Heart left ventricle (tissue), 16 donors: Measurements from ENCODE around the gene SNX19. TPM values are rescaled to one million over a fixed set of nuclear protein-coding genes. Genes with fewer than 3 reads are reported as not detected.

Experiments
- ATAC-seq, 4 donors: fragments of 200-7000 bp; cut with Tn5 transposase; one replicate each; pipeline ENCODE4 v1.9.1; 2020 to 2022; ENCODE audit warnings: moderate library complexity in 4 of 4, mild to moderate bottlenecking in 3 of 4, moderate number of reproducible peaks in 1 of 4
- DNase-seq, 5 donors: peaks; one replicate each; pipeline ENCODE4 v3.0.0-alpha.2; 2020
- H3K27ac ChIP-seq, 12 donors: fragments of 200-600 bp; sonication (generic) in 4 of 12; one replicate each; pipeline versions ENCODE4 v1.5.0 to v1.8.0; 2016 to 2022; ENCODE audit warnings: mild to moderate bottlenecking in 2 of 12
- H3K27me3 ChIP-seq, 9 donors: fragments of 200-600 bp; sonication (generic) in 2 of 9; one replicate each; pipeline versions ENCODE4 v1.5.1 to v1.8.0; 2016 to 2022; ENCODE audit warnings: mild to moderate bottlenecking in 3 of 9
- H3K36me3 ChIP-seq, 9 donors: fragments of 200-600 bp; sonication (generic) in 2 of 9; one replicate each; pipeline versions ENCODE4 v1.5.0 to v1.8.0; 2018 to 2022; ENCODE audit warnings: mild to moderate bottlenecking in 2 of 9
- H3K4me1 ChIP-seq, 12 donors: fragments of 200-600 bp; sonication (generic) in 4 of 12; one replicate each; pipeline versions ENCODE4 v1.5.0 to v1.8.0; 2016 to 2022; ENCODE audit warnings: mild to moderate bottlenecking in 3 of 12
- H3K4me3 ChIP-seq, 12 donors: fragments of 200-600 bp; sonication (generic) in 4 of 12; one replicate each; pipeline versions ENCODE4 v1.5.0 to v1.8.0; 2017 to 2022; ENCODE audit warnings: mild to moderate bottlenecking in 9 of 12, moderate library complexity in 4 of 12
- H3K9me3 ChIP-seq, 12 donors: fragments of 200-600 bp; sonication (generic) in 4 of 12; one replicate each; pipeline versions ENCODE4 v1.5.0 to v1.8.0; 2016 to 2022; ENCODE audit warnings: mild to moderate bottlenecking in 1 of 12
- CTCF ChIP-seq, 12 donors: fragments of 200-600 bp; sonication (generic) in 4 of 12; IDR thresholded peaks; one replicate each; pipeline versions ENCODE4 v1.5.0 to v1.8.0; 2018 to 2022; ENCODE audit warnings: antibody characterized with exemption in 12 of 12, mild to moderate bottlenecking in 5 of 12
- POLR2A ChIP-seq, 2 donors: fragments of 450-650 bp; IDR thresholded peaks; one replicate each; pipeline ENCODE4 v1.6.1; 2017; ENCODE audit warnings: antibody characterized with exemption in 2 of 2, mild to moderate bottlenecking in 2 of 2, moderate library complexity in 2 of 2
- WGBS, 4 donors: extraction: QIAGEN DNeasy Blood & Tissue Kit in 2 of 4; methylation state at CpG; one replicate each; pipeline versions ENCODE4 v1.1.5 to v1.1.7; 2013 to 2018; 5-methylcytosine and 5-hydroxymethylcytosine counted together
- intact Hi-C, 10 donors: fragments of 100-400 bp; cut with DNase I; formaldehyde crosslinking; loops; one replicate each; pipeline versions ENCODE4 v1.11.1 to v1.14.2; 2022
- polyA plus RNA-seq, 2 donors: library from polyadenylated mRNA; stranded (reverse); fragments of 200-250 nt; gene quantifications; one replicate each; pipeline ENCODE4 v1.2.3, GENCODE V29; 2013
- total RNA-seq, 9 donors: library from RNA; depleted of rRNA in 2 of 9; stranded (reverse); fragments of >200 nt in 2 of 9; fragmentation: NEBNext Ultra II Directional in 3 of 9; extraction: Animal tissue kit (Norgen Biotek cat#: 25700) in 3 of 9; gene quantifications; one replicate each; pipeline versions ENCODE4 v1.1.0 to v1.2.4, GENCODE V29; 2016 to 2023
- donor health status: ischemic (EF 13 %, LVEDD 7.1; RV severe dilation, severe dysfunction).
- donor health status: healthy with polysubstance abuse.
- donor health status: DM: no; HTN: yes; CAD: no.
- donor health status: DM: no; HTN: no; CAD: no.
- donor health status: ischemic (EF 25% LVEDD 6.9; RV normal size, moderate dysfunction).
- donor health status: ischemic (EF 25% LVEDD 5.7; RV mildly dilated, moderate dysfunction).
- donor health status: healthy.
- donor health status: DM: yes; HTN: yes; CAD: no.
- donor health status: ischemic (EF 35%, LVEDD 5.7; RV mildly dilated, moderate dysfunction).
- donor health status: nonischemic (EF 11% LVEDD 7.7; RV severe dilation, severe dysfunction).
- donor health status: DM: yes; HTN: yes; CAD: no.
- donor health status: PGD.
- donor health status: ischemic (EF 29% LVEDD 5.4; RV normal size, mild dysfunction).
- donor health status: nonischemic (EF 23%, LVEDD 6.1; RV moderate dilation, normal function).

SNX19 gene
- total and polyA plus RNA-seq, 11 donors: 10.8 to 121 (median 57.1) TPM

- TF ChIP-seq CTCF (IDR thresholded peaks at IDR 0.05) (no peak), POLR2A (IDR thresholded peaks at IDR 0.05) (no peak)
- DNase-seq (peak in 1 of 5 donors; percentile 22), ATAC-seq (peak in 2 of 4 donors; percentile 29 to 32)
- peak overlapping the region in 11 of 12 donors; percentile 64 to 91 (median 87) for H3K27ac ChIP-seq
- intact Hi-C loops: loop anchor here in 2 of 10 donors (10.0 kb wide), 1 partner anchor 652 kb away; no protein-coding TSS in a partner anchor
- peaks cover 0 to 26% (median 12%) of the 10 kb centered on the region in 9 donors for H3K36me3 ChIP-seq
- whole genome bisulfite sequencing, 4 donors: 49 to 62% (median 57%) methylated on average over 4 of the region's 4 CpGs
- no peaks in the 10 kb centered on the region for H3K9me3 ChIP-seq
- H3K4me3 ChIP-seq: no peak overlapping the region
- peaks cover 0 to 52% (median 25%) of the 10 kb centered on the region in 12 donors for H3K4me1 ChIP-seq
- no peaks in the 10 kb centered on the region for H3K27me3 ChIP-seq
Observed at GRCh38 chr11:130866831-130867230, 49.4 kb downstream of the SNX19 start.

GRCh38 chr11:130865774-130866114 is 50.5 kb downstream of the SNX19 start:
- Histone ChIP-seq H3K4me1 (peaks cover 0 to 43% (median 17%) of the 10 kb centered on the region in 12 donors), H3K4me3 (no peak overlapping the region), H3K27ac (peak overlapping the region; percentile 28 to 91 (median 86)), H3K9me3 (no peaks in the 10 kb centered on the region), H3K36me3 (peaks cover 0 to 15% (median 4%) of the 10 kb centered on the region in 9 donors), H3K27me3 (no peaks in the 10 kb centered on the region)
- intact Hi-C loops: loop anchor here in 4 of 10 donors (2.0 to 10.0 kb wide), 4 partner anchors 27 to 651 kb away; no protein-coding TSS in a partner anchor
- ATAC-seq (peak; percentile 42 to 78 (median 68)), DNase-seq (peak in 3 of 5 donors; percentile 33 to 46 (median 42))
- no peak for TF ChIP-seq CTCF (IDR thresholded peaks at IDR 0.05)
- WGBS, 4 donors: 53 to 65% (median 59%) methylated on average over 7 of the region's 7 CpGs

GRCh38 chr11:130865091-130865773 is 51.0 kb downstream of the SNX19 start:
- Histone ChIP-seq H3K27me3 (no peaks in the 10 kb centered on the region), H3K9me3 (no peaks in the 10 kb centered on the region), H3K4me3 (no peak overlapping the region), H3K4me1 (peaks cover 0 to 41% (median 16%) of the 10 kb centered on the region in 12 donors), H3K36me3 (peaks cover 0 to 10% (median 2%) of the 10 kb centered on the region in 9 donors), H3K27ac (peak overlapping the region; percentile 28 to 91 (median 86))
- ATAC-seq (peak; percentile 87 to 92 (median 89)), DNase-seq (peak in 4 of 5 donors; percentile 54 to 77 (median 66))
- TF ChIP-seq POLR2A (IDR thresholded peaks at IDR 0.05) (peak in 1 of 2 donors; percentile 28), CTCF (IDR thresholded peaks at IDR 0.05) (no peak)
- WGBS, 4 donors: 37 to 53% (median 44%) methylated on average over 7 to 11 of the region's 11 CpGs
- intact Hi-C loops: loop anchor here in 4 of 10 donors (2.0 to 10.0 kb wide), 4 partner anchors 28 to 650 kb away; no protein-coding TSS in a partner anchor
